Ovary (tissue), 9 donors: Measurements from ENCODE around the gene HMOX1. TPM values are rescaled to one million over a fixed set of nuclear protein-coding genes. Genes with fewer than 3 reads are reported as not detected.

ENCODE experiments used
- DNase-seq, 5 donors: peaks; one replicate each; pipeline ENCODE4 v3.0.0-alpha.2; 2019 to 2020
- H3K27ac ChIP-seq, 2 donors: fragments of 200-600 bp; one replicate each; pipeline versions ENCODE4 v1.5.1 to v1.8.0; 2019 to 2022
- H3K27me3 ChIP-seq: fragments of 200-600 bp; one replicate; pipeline ENCODE4 v1.8.0; 2022
- H3K36me3 ChIP-seq: fragments of 200-600 bp; sonication (generic); one replicate; pipeline ENCODE4 v1.5.1; 2019
- H3K4me1 ChIP-seq: one replicate; pipeline ENCODE4 v1.8.1; 2013; ENCODE audit warnings: mild to moderate bottlenecking, moderate library complexity; ENCODE audit not compliant: insufficient read depth
- H3K4me3 ChIP-seq: fragments of 200-600 bp; sonication (generic); one replicate; pipeline ENCODE4 v1.5.1; 2017
- H3K9me3 ChIP-seq, 2 donors: fragments of 200-600 bp in 1 of 2; sonication (generic) in 1 of 2; one replicate each; pipeline versions ENCODE4 v1.5.1 to v1.8.1; 2013 to 2019; ENCODE audit warnings: mild to moderate bottlenecking in 1 of 2, moderate library complexity in 1 of 2
- CTCF ChIP-seq, 3 donors: fragments of 450-650 bp in 2 of 3; fragments of 200-600 bp in 1 of 3; IDR thresholded peaks; one replicate each; pipeline versions ENCODE4 v1.5.1 to v1.8.0; 2016 to 2022; ENCODE audit warnings: antibody characterized with exemption in 3 of 3, mild to moderate bottlenecking in 1 of 3
- EP300 ChIP-seq: sonication (generic); formaldehyde crosslinking; IDR thresholded peaks from one replicate; pipeline ENCODE4 v1.6.1; 2017; ENCODE audit warnings: antibody characterized with exemption
- POLR2A ChIP-seq: fragments of 450-650 bp; IDR thresholded peaks from one replicate; pipeline ENCODE4 v1.6.1; 2017; ENCODE audit warnings: antibody characterized with exemption, mild to moderate bottlenecking, moderate library complexity
- WGBS, 3 donors: extraction: QIAGEN DNeasy Blood & Tissue Kit in 1 of 3; methylation state at CpG; one replicate each; pipeline versions ENCODE4 v1.1.5 to v1.1.7; 2013 to 2017; 5-methylcytosine and 5-hydroxymethylcytosine counted together
- intact Hi-C, 4 donors: fragments of 100-400 bp; cut with DNase I; formaldehyde crosslinking; loops; one replicate each; pipeline versions ENCODE4 v1.11.0 to v1.15.1; 2022 to 2023
- polyA plus RNA-seq, 2 donors: library from polyadenylated mRNA; stranded (reverse); fragments of 200-250 nt in 1 of 2; fragments of 350-450 nt in 1 of 2; fragmentation: Illumina TruSeq in 1 of 2; extraction: RNeasy Lipid Tissue Mini Kit (QIAGEN cat#74804) in 1 of 2; gene quantifications; one replicate each; pipeline ENCODE4 v1.2.3, GENCODE V29; 2013 to 2014
- total RNA-seq, 7 donors: library from RNA; depleted of rRNA in 2 of 7; stranded (reverse); fragments of >200 nt in 2 of 7; fragmentation: NEBNext Ultra II Directional in 3 of 7; extraction: Animal tissue kit (Norgen Biotek cat#: 25700) in 3 of 7; gene quantifications; one replicate each; pipeline versions ENCODE4 v1.1.0 to v1.2.4, GENCODE V29; 2016 to 2023
- donor health status: DM: no; HTN: no; CAD: no; lungs with moderate emphysema.
- donor health status: DM: no; HTN: no; CAD: no.
- donor health status: Bipolar disorder and iron deficiency.
- donor health status: DM: yes; HTN: yes; CAD: no.
- donor health status: DM: no; HTN: no; CAD: no.
- donor health status: DM: yes; HTN: yes; CAD: no.

HMOX1 gene
- total and polyA plus RNA-seq, 9 donors = 45.0 to 243 (median 71.4) TPM

- TF ChIP-seq POLR2A (no peak), CTCF (IDR thresholded peaks at IDR 0.05) (no peak), EP300 (no peak)
- no peaks in the 10 kb centered on the region for H3K27me3 ChIP-seq
- peaks cover 44% of the 10 kb centered on the region for H3K4me1 ChIP-seq
- peak; percentile 61 to 69 (median 63) for DNase-seq
- H3K9me3 ChIP-seq = no peaks in the 10 kb centered on the region
- no peaks in the 10 kb centered on the region for H3K36me3 ChIP-seq
- intact Hi-C loops = no loop called here
- peak overlapping the region in 1 of 2 donors; percentile 77 for H3K27ac ChIP-seq
- 23 to 41% (median 36%) methylated on average over 13 of the region's 13 CpGs for WGBS, 3 donors
- no peak overlapping the region for H3K4me3 ChIP-seq
Observed at GRCh38 chr22:35397095-35397904, 16.4 kb downstream of the HMOX1 start.

DNA sequence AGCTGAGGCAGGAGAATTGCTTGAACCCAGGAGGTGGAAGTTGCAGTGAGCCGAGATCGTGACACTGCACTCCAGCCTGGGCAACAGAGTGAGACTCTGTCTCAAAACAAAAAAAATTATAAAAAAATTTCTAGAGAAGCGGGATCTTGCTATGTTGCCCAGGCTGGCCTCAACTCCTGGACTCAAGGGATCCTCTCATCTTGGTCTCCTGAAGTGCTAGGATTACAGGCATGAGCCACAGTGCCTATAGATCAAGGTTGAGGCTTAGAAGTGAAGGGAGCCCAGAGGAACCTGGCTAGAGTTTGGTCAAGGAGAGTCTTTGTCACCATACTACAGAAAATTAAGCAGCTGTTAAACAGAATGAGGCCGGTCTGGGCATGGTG, 17.7 kb downstream of the HMOX1 start:
- H3K27ac ChIP-seq = peak overlapping the region in 1 of 2 donors; percentile 77
- intact Hi-C loops = no loop called here
- WGBS, 3 donors = 97 to 99% (median 98%) methylated on average over 4 of the region's 4 CpGs

GRCh38 chr22:35399114-35399677, 18.3 kb downstream of the HMOX1 start:
- TF ChIP-seq POLR2A (no peak), CTCF (IDR thresholded peaks at IDR 0.05) (no peak), EP300 (no peak)
- intact Hi-C loops = no loop called here
- H3K27ac ChIP-seq = peak overlapping the region in 1 of 2 donors; percentile 77

More for the DNA sequence above, 17.7 kb downstream of the HMOX1 start:
- TF ChIP-seq EP300 (no peak), POLR2A (no peak), CTCF (IDR thresholded peaks at IDR 0.05) (no peak)
- H3K27me3 ChIP-seq = no peaks in the 10 kb centered on the region
- no peaks in the 10 kb centered on the region for H3K36me3 ChIP-seq
- H3K9me3 ChIP-seq = no peaks in the 10 kb centered on the region
- peaks cover 34% of the 10 kb centered on the region for H3K4me1 ChIP-seq
- no peak for DNase-seq
- no peak overlapping the region for H3K4me3 ChIP-seq

GRCh38 chr22:35399678-35400500, 19.0 kb downstream of the HMOX1 start, which contains the start of gene MCM5:
TSS of gene MCM5 (plus strand) at chr22:35400140. CDS start at chr22:35400439, 299 bp downstream.
- Histone ChIP-seq H3K27me3 (no peaks in the 10 kb centered on the region), H3K36me3 (no peaks in the 10 kb centered on the region), H3K27ac (peak within 1 kb of the TSS in 1 of 2 donors; percentile 77), H3K9me3 (no peaks in the 10 kb centered on the region), H3K4me1 (peaks cover 27% of the 10 kb centered on the region), H3K4me3 (peak within 1 kb of the TSS; percentile 78)
- TF ChIP-seq POLR2A (no peak), EP300 (no peak), CTCF (IDR thresholded peaks at IDR 0.05) (no peak)
- WGBS, 3 donors = 2 to 3% (median 3%) methylated on average over 64 of the region's 64 CpGs
- intact Hi-C loops = no loop called here
- DNase-seq = peak; percentile 95 to 97 (median 96)

More at GRCh38 chr22:35399114-35399677, 18.3 kb downstream of the HMOX1 start:
- Histone ChIP-seq H3K9me3 (no peaks in the 10 kb centered on the region), H3K27me3 (no peaks in the 10 kb centered on the region), H3K4me3 (peak overlapping the region; percentile 78), H3K4me1 (peaks cover 32% of the 10 kb centered on the region), H3K36me3 (no peaks in the 10 kb centered on the region)
- peak in 1 of 5 donors; percentile 51 for DNase-seq
- 80 to 83% (median 82%) methylated on average over 24 of the region's 24 CpGs for WGBS, 3 donors
